Measurements from ENCODE around the gene MOCOS.
A peak's percentile ranks its signal among the peaks of the same experiment; 100 is the strongest.

MOCOS gene

DNA sequence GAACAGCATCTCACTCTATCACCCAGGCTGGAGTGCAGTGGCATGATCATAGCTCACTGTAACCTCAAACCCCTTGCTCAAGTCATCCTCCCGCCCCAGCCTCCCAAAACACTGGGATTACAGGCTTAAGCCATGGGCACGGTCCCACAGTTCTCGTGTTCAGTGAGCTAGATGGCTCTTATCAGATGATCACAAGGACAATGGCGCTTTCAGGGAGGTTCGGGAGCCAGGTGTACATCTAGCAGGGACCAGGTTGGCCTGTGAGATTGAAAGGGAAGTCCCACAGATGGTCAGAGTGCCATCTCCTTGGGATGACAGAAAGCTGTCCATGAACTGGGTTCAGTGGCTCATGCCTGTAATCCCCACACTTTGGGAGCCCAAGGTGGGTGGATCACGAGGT lies 96.2 kb downstream of the MOCOS start:
- Histone ChIP-seq H3K4me3 (ENCODE audit: insufficient read depth, low read depth, low read length, poor library complexity, severe bottlenecking) (no peak overlapping the region), H3K4me1 (ENCODE audit: control insufficient read depth, insufficient read depth, low read length, poor library complexity, severe bottlenecking) (no peaks in the 10 kb centered on the region), H3K9me3 (ENCODE audit: control insufficient read depth, low read length) (no peaks in the 10 kb centered on the region), H3K36me3 (ENCODE audit: control insufficient read depth, insufficient read depth, low read length) (no peaks in the 10 kb centered on the region), H3K27ac (ENCODE audit: insufficient read depth, low read length, poor library complexity, severe bottlenecking) (no peak overlapping the region), H3K27me3 (replicated peaks; ENCODE audit: control insufficient read depth, insufficient read depth, low read length, poor library complexity, severe bottlenecking) (peaks cover 3% of the 10 kb centered on the region)
- DNase-seq: no peak

DNA sequence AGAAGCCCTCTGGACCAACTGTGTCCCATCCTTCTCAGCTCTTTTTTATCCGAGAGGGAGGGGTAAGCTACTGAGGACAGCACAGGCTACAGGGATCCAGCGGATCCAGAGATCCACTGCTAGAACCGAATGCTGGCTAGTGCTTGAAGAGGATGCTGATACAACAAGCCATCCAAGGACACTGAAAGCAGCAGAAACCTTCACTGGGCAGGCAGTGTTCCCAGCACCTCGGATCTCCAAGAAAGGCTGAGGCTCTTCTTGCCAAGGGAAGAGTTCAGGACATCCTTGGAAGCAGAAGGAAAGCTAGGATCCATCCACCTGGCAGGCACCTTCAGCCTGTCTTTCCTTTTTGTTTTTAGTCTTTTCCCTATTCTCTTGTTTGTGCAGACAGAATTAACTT lies 97.0 kb downstream of the MOCOS start:
- DNase-seq: no peak
- no peak overlapping the region for H3K27ac ChIP-seq (ENCODE audit: insufficient read depth, low read length, poor library complexity, severe bottlenecking)
- H3K9me3 ChIP-seq (ENCODE audit: control insufficient read depth, low read length): no peaks in the 10 kb centered on the region
- no peak overlapping the region for H3K4me3 ChIP-seq (ENCODE audit: insufficient read depth, low read depth, low read length, poor library complexity, severe bottlenecking)
- no peaks in the 10 kb centered on the region for H3K4me1 ChIP-seq (ENCODE audit: control insufficient read depth, insufficient read depth, low read length, poor library complexity, severe bottlenecking)
- H3K36me3 ChIP-seq (ENCODE audit: control insufficient read depth, insufficient read depth, low read length): no peaks in the 10 kb centered on the region
- H3K27me3 ChIP-seq (replicated peaks; ENCODE audit: control insufficient read depth, insufficient read depth, low read length, poor library complexity, severe bottlenecking): peaks cover 3% of the 10 kb centered on the region

DNA sequence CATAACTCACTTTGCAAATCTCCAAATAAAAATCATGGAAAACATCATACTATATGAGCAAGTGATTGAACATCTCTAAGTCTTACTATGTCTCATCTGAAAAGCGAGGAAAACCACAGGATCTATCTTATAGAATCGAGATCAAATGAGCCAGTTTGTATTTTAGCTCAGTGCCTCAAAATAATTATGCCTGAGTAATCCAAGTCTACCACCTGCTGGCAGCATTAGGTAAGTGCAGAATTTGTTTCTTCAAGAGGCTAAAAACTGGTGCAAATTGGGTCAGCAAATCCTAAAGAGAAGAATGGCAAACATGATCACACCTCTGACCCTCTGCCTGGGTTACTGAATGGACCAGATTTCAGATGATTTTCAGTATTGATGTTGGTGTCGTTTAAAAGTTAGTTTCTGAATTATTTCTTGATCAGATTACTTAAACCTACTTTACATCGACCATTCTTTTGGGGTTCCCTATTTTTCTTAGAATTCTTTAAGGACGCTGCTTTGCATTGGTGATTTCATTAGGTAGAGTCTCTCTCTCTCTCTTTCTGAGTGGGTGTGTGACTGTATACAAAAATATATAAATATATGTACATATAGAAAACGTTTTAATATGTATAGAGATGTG lies 97.5 kb downstream of the MOCOS start:
- DNase-seq: peak in 1 of 3 donors; percentile 31
- no peaks in the 10 kb centered on the region for H3K4me1 ChIP-seq (ENCODE audit: control insufficient read depth, insufficient read depth, low read length, poor library complexity, severe bottlenecking)
- no peaks in the 10 kb centered on the region for H3K36me3 ChIP-seq (ENCODE audit: control insufficient read depth, insufficient read depth, low read length)
- H3K9me3 ChIP-seq (ENCODE audit: control insufficient read depth, low read length): no peaks in the 10 kb centered on the region
- peaks cover 3% of the 10 kb centered on the region for H3K27me3 ChIP-seq (replicated peaks; ENCODE audit: control insufficient read depth, insufficient read depth, low read length, poor library complexity, severe bottlenecking)
- H3K27ac ChIP-seq (ENCODE audit: insufficient read depth, low read length, poor library complexity, severe bottlenecking): no peak overlapping the region
- H3K4me3 ChIP-seq (ENCODE audit: insufficient read depth, low read depth, low read length, poor library complexity, severe bottlenecking): no peak overlapping the region

DNA sequence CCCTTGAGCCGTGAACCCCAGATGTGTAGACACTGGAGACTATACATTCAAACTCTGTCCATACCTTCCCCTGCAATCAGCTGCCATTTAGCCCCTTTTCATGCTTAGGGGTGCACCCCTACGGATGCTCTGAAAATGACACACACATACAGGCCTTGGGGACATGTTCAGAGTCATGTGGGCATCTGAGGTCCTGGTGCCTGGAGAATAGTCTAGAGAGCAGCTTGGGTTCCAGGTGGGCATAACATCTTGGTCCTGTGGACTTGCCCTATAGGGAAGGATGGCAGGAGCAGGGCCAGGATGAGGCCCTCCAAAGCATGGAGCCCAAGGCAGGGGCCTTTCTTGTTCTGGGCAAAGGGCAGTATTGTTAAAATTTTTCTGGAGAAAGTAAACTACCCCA lies 100.4 kb downstream of the MOCOS start:
- no peak for DNase-seq
- no peak overlapping the region for H3K27ac ChIP-seq (ENCODE audit: insufficient read depth, low read length, poor library complexity, severe bottlenecking)
- no peaks in the 10 kb centered on the region for H3K4me1 ChIP-seq (ENCODE audit: control insufficient read depth, insufficient read depth, low read length, poor library complexity, severe bottlenecking)
- peaks cover 7% of the 10 kb centered on the region for H3K27me3 ChIP-seq (replicated peaks; ENCODE audit: control insufficient read depth, insufficient read depth, low read length, poor library complexity, severe bottlenecking)
- no peaks in the 10 kb centered on the region for H3K36me3 ChIP-seq (ENCODE audit: control insufficient read depth, insufficient read depth, low read length)
- H3K4me3 ChIP-seq (ENCODE audit: insufficient read depth, low read depth, low read length, poor library complexity, severe bottlenecking): no peak overlapping the region
- no peaks in the 10 kb centered on the region for H3K9me3 ChIP-seq (ENCODE audit: control insufficient read depth, low read length)

DNA sequence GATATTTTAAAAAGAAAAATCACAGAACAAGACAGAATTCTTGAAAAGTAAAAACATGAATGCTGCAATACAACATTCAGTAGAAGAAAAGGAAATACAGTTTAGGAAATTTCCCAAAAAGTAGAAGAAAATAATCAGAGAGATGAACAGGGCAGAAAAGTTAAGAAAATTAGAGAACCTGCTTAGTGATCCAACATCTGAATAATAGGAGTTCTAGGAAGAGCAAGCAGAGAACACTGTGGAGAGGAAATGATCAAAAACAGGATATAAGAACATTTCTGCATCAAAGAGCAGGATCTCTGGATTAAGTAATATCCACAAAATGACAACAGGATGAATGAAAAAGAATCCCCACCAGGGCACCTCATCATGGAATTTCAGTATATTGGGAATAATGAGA lies 101.4 kb downstream of the MOCOS start:
- H3K36me3 ChIP-seq (ENCODE audit: control insufficient read depth, insufficient read depth, low read length): no peaks in the 10 kb centered on the region
- H3K4me1 ChIP-seq (ENCODE audit: control insufficient read depth, insufficient read depth, low read length, poor library complexity, severe bottlenecking): no peaks in the 10 kb centered on the region
- no peak overlapping the region for H3K27ac ChIP-seq (ENCODE audit: insufficient read depth, low read length, poor library complexity, severe bottlenecking)
- peaks cover 7% of the 10 kb centered on the region for H3K27me3 ChIP-seq (replicated peaks; ENCODE audit: control insufficient read depth, insufficient read depth, low read length, poor library complexity, severe bottlenecking)
- H3K9me3 ChIP-seq (ENCODE audit: control insufficient read depth, low read length): no peaks in the 10 kb centered on the region
- DNase-seq: no peak
- H3K4me3 ChIP-seq (ENCODE audit: insufficient read depth, low read depth, low read length, poor library complexity, severe bottlenecking): no peak overlapping the region

DNA sequence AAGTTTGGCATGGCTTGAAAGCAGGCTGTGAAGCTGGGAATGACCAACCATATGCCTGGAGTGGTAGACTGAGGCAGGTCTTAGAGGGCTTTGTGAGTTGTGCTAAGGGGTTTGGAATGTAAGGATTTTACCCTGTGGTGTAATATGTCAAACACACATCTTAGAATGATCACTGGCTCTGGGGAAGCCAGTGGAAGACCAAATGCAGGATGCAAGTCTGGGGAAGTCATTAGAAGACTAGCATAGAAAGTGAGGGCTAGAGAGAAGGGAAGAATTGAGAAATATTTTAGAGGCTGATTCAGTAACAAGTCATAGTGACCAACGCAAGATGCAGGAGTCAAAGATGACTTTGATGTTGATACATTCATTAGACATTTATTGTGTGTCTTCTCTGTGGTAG lies 106.7 kb downstream of the MOCOS start:
- H3K4me1 ChIP-seq (ENCODE audit: control insufficient read depth, insufficient read depth, low read length, poor library complexity, severe bottlenecking): peaks cover 12% of the 10 kb centered on the region
- H3K27me3 ChIP-seq (replicated peaks; ENCODE audit: control insufficient read depth, insufficient read depth, low read length, poor library complexity, severe bottlenecking): peaks cover 13% of the 10 kb centered on the region
- H3K4me3 ChIP-seq (ENCODE audit: insufficient read depth, low read depth, low read length, poor library complexity, severe bottlenecking): no peak overlapping the region
- H3K27ac ChIP-seq (ENCODE audit: insufficient read depth, low read length, poor library complexity, severe bottlenecking): no peak overlapping the region
- H3K9me3 ChIP-seq (ENCODE audit: control insufficient read depth, low read length): no peaks in the 10 kb centered on the region
- DNase-seq: no peak
- H3K36me3 ChIP-seq (ENCODE audit: control insufficient read depth, insufficient read depth, low read length): no peaks in the 10 kb centered on the region

DNA sequence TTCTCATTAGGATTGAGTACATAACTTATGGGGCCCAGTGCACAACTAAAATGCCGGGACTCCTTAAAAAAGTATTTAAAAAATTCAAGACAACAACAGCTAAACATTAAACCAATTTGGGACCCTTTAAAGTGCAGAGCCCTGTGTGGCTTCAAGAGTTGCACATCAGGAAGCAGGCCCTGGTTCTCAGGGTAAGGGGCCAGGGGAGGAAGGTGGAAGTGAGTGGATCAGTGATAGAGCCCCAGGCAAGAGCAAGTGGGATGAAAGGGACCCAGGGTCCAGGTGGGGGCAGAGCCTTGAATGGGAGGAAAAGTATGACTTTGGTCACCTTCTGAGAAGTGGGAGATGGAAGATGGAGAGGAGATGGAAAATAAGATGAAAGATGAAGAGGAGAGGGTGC lies 107.9 kb downstream of the MOCOS start:
- no peak overlapping the region for H3K4me3 ChIP-seq (ENCODE audit: insufficient read depth, low read depth, low read length, poor library complexity, severe bottlenecking)
- no peaks in the 10 kb centered on the region for H3K36me3 ChIP-seq (ENCODE audit: control insufficient read depth, insufficient read depth, low read length)
- no peaks in the 10 kb centered on the region for H3K9me3 ChIP-seq (ENCODE audit: control insufficient read depth, low read length)
- no peak for DNase-seq
- peaks cover 24% of the 10 kb centered on the region for H3K27me3 ChIP-seq (replicated peaks; ENCODE audit: control insufficient read depth, insufficient read depth, low read length, poor library complexity, severe bottlenecking)
- peaks cover 12% of the 10 kb centered on the region for H3K4me1 ChIP-seq (ENCODE audit: control insufficient read depth, insufficient read depth, low read length, poor library complexity, severe bottlenecking)
- H3K27ac ChIP-seq (ENCODE audit: insufficient read depth, low read length, poor library complexity, severe bottlenecking): no peak overlapping the region

DNA sequence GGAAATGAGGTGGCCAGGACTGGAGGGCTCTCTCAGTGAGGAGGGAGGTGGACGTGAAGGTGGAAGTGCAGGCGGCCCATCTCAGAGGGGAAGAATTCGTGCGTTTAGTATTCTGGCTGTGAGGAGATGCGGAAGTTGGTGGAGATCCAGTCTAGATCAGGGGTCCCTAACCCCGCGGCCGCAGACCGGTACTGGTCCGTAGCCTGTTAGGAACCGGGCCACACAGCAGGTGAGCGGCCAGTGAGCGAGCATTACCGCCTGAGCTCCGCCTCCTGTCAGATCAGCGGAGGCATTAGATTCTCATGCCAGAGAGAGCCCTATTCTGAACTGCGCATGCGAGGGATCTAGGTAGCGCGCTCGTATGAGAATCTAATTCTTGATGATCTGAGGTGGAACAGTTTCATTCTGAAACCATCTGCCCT lies 108.6 kb downstream of the MOCOS start:
- no peak overlapping the region for H3K27ac ChIP-seq (ENCODE audit: insufficient read depth, low read length, poor library complexity, severe bottlenecking)
- H3K4me1 ChIP-seq (ENCODE audit: control insufficient read depth, insufficient read depth, low read length, poor library complexity, severe bottlenecking): peaks cover 12% of the 10 kb centered on the region
- H3K27me3 ChIP-seq (replicated peaks; ENCODE audit: control insufficient read depth, insufficient read depth, low read length, poor library complexity, severe bottlenecking): peaks cover 24% of the 10 kb centered on the region
- H3K4me3 ChIP-seq (ENCODE audit: insufficient read depth, low read depth, low read length, poor library complexity, severe bottlenecking): no peak overlapping the region
- no peaks in the 10 kb centered on the region for H3K9me3 ChIP-seq (ENCODE audit: control insufficient read depth, low read length)
- DNase-seq: no peak
- no peaks in the 10 kb centered on the region for H3K36me3 ChIP-seq (ENCODE audit: control insufficient read depth, insufficient read depth, low read length)

DNA sequence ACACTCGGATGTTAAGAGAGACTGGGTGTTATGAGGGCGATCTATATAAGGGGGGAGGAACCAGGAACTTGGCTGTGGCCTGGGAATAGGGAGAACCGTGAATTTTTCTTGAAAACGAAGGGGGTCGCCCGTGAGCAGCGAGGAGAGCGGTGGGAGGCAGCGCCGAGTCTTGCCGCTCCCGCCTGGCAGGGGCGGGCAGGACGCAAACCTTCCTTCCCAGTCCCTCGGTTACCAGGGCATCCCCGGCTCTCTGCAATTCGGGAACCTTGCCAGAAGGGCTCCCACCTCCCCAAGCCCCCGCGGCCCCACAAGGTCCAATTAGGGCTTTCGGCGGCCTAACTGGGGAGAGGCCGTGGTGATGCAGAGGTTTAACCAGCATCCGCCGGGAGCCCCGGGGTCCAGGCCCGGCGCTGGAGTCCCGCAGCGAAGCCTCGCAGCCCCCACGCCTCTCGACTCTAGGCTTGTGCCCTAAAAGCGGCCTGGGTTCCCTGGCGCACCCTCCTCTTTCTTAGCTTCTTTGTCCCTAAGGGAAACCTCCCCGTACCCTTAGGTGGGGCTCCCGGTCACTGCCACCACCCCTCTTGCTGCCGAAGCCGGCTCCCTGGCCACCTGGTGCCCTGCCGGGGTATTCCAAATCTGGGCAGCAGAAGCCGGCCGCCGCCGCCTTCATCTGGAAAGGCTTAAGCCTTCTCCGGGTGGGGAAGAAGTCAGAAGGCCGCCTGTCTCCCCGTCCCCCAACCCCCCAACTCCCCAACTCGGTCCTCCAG lies 109.5 kb downstream of the MOCOS start:
- peaks cover 24% of the 10 kb centered on the region for H3K27me3 ChIP-seq (replicated peaks; ENCODE audit: control insufficient read depth, insufficient read depth, low read length, poor library complexity, severe bottlenecking)
- peak overlapping the region; percentile 35 for H3K4me3 ChIP-seq (ENCODE audit: insufficient read depth, low read depth, low read length, poor library complexity, severe bottlenecking)
- H3K9me3 ChIP-seq (ENCODE audit: control insufficient read depth, low read length): no peaks in the 10 kb centered on the region
- H3K36me3 ChIP-seq (ENCODE audit: control insufficient read depth, insufficient read depth, low read length): no peaks in the 10 kb centered on the region
- no peak overlapping the region for H3K27ac ChIP-seq (ENCODE audit: insufficient read depth, low read length, poor library complexity, severe bottlenecking)
- no peak for DNase-seq
- H3K4me1 ChIP-seq (ENCODE audit: control insufficient read depth, insufficient read depth, low read length, poor library complexity, severe bottlenecking): peaks cover 12% of the 10 kb centered on the region

DNA sequence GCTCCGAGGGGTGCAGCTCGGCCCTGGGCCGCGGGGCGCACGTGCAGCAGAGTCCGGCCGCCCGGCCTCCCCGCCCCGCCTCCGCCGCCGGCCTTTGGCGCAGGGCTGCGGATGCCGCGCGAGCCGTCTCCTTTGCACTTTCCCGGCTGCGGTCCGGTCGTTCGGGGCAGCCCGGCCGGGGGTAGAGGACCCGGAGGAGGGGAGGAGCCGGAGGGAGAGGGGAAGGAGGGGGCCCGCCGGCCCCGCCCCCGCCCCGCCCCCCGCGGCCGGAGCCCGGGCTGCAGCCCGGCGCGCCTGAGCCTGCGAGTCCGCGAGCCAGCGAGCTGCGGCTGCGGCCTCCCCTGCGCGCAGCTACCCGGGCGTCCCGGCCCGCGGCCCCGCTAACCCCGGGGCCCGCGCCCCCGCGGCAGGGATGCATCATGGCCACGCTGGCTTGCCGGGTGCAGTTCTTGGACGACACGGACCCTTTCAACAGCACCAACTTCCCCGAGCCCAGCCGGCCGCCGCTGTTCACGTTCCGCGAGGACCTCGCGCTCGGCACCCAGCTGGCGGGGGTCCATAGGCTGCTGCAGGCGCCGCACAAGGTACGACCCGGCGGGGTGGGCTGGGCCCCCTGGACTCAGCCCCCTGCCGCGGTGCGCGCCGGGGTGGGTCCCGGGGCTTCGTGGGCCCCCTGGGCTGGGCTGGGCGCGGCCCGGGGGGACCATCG lies 110.3 kb downstream of the MOCOS start, which contains the start of gene FHOD3:
Gene FHOD3 (plus strand): TSS at position 297 of the 709 bp plus-strand sequence. CDS start 123 bp downstream, at position 420.
- Histone ChIP-seq H3K4me3 (ENCODE audit: insufficient read depth, low read depth, low read length, poor library complexity, severe bottlenecking) (peak within 1 kb of the TSS; percentile 49), H3K27ac (ENCODE audit: insufficient read depth, low read length, poor library complexity, severe bottlenecking) (no peak within 1 kb of the TSS), H3K36me3 (ENCODE audit: control insufficient read depth, insufficient read depth, low read length) (no peaks in the 10 kb centered on the region), H3K9me3 (ENCODE audit: control insufficient read depth, low read length) (no peaks in the 10 kb centered on the region), H3K4me1 (ENCODE audit: control insufficient read depth, insufficient read depth, low read length, poor library complexity, severe bottlenecking) (peaks cover 12% of the 10 kb centered on the region), H3K27me3 (replicated peaks; ENCODE audit: control insufficient read depth, insufficient read depth, low read length, poor library complexity, severe bottlenecking) (peaks cover 20% of the 10 kb centered on the region)
- no peak for DNase-seq
